ENCODE results near the gene IL4R. TPM values are rescaled to one million over a fixed set of nuclear protein-coding genes. Genes with fewer than 3 reads are reported as not detected.

The IL4R gene
- total RNA-seq, 1 experiment from 2014 or later, result 25.1 TPM

DNA sequence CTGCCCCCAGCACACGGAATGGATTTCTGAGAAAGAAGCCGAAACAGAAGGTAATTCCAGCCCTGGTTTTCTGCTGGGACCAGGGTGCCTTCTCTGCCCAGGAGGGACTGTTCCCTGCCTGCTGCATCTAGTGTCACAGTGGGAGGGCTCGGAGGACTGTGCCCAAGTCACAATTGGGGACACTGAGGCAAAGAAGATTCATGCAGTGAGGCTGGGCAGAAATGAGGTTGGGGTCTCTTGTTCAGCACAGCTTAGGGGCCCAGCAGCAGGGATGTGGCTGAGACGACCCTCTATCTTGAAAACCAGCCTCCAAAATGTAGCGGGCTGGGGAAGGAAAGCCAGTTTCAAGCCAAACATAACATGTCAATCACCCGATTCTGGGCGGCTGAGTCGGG is 88.8 kb downstream of the IL4R start:
- TF ChIP-seq, protein P1, sequence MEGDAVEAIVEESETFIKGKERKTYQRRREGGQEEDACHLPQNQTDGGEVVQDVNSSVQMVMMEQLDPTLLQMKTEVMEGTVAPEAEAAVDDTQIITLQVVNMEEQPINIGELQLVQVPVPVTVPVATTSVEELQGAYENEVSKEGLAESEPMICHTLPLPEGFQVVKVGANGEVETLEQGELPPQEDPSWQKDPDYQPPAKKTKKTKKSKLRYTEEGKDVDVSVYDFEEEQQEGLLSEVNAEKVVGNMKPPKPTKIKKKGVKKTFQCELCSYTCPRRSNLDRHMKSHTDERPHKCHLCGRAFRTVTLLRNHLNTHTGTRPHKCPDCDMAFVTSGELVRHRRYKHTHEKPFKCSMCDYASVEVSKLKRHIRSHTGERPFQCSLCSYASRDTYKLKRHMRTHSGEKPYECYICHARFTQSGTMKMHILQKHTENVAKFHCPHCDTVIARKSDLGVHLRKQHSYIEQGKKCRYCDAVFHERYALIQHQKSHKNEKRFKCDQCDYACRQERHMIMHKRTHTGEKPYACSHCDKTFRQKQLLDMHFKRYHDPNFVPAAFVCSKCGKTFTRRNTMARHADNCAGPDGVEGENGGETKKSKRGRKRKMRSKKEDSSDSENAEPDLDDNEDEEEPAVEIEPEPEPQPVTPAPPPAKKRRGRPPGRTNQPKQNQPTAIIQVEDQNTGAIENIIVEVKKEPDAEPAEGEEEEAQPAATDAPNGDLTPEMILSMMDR (conservative IDR thresholded peaks at IDR 0.05; ENCODE audit: low read depth, low read length), result no peak
- ChIA-PET POLR2A (ENCODE audit: unreplicated experiment) (no interaction called here), CTCF (no interaction called here)
- Histone ChIP-seq H3K4me1 (ENCODE audit: insufficient read depth, low read length) (no peaks in the 10 kb centered on the region; the same call in 1 of the 2 replicates), H3K9me2 (replicated peaks; ENCODE audit: low read length) (no peaks in the 10 kb centered on the region), H3K4me2 (ENCODE audit: low read length) (no peak overlapping the region), H3K79me2 (ENCODE audit: low read length) (no peaks in the 10 kb centered on the region), H3K9ac (ENCODE audit: low read length) (no peak overlapping the region), H4K20me1 (ENCODE audit: low read length) (no peaks in the 10 kb centered on the region), H3K27ac (ENCODE audit: low read length) (no peak overlapping the region), H3K9me3 (ENCODE audit: low read length) (no peaks in the 10 kb centered on the region), H3K36me3 (ENCODE audit: low read depth, low read length) (no peaks in the 10 kb centered on the region), H3F3A (ENCODE audit: low read length, unreplicated experiment) (no peaks in the 10 kb centered on the region), H2AFZ (ENCODE audit: low read length) (no peak overlapping the region), H3K27me3 (ENCODE audit: low read length) (no peaks in the 10 kb centered on the region), H3K4me3 (ENCODE audit: low read length) (no peak overlapping the region)
- DNase-seq (no peak), ATAC-seq (no peak)
- no TSS peak for BruUV-seq (replicated peaks)
- intact Hi-C loops (cut with micrococcal nuclease), result no loop called here

DNA sequence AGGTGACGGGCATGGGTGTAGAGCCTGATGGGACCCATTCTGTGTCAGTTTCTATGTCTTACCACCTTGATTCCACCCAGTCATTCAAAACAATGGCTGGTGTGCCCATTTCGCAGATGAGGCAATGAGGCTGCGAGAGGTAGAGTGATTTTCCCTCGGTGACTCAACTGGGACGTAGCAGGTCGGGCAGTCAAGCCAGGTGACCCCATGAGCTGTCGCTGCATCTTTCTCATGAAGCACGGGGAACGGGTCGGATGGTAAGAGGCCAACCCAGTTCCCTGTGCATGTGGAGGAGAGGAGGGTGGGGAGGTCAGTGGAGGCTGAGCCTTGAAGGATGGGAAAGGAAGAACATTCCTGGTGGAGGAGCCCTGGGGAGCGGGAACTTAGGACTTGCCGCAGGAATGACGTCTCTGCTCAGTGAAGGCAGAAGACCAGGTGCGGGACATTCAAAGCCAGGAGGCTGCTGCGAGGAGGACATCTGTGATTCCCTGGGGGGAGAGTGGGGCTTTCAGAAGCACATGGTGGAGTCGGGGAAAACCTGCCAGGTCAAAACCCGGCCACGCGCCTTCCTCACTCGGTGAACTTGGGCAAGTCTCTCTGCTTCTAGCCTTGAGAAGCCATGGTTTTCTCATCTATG is 89.3 kb downstream of the IL4R start:
- no peak overlapping the region for H3K4me3 ChIP-seq (ENCODE audit: low read length)
- TF ChIP-seq EZH2phosphoT487 (IDR thresholded peaks at IDR 0.05; ENCODE audit: borderline replicate concordance, low read length), result no peak
- no peak for TF ChIP-seq EZH2 (IDR thresholded peaks at IDR 0.05; ENCODE audit: low read length, unreplicated experiment)
- TF ChIP-seq, protein P1 (conservative IDR thresholded peaks at IDR 0.05; ENCODE audit: low read depth, low read length), result no peak
- H3K9ac ChIP-seq (ENCODE audit: low read length), result no peak overlapping the region
- H4K20me1 ChIP-seq (ENCODE audit: low read length), result no peaks in the 10 kb centered on the region
- CTCF ChIA-PET, result no interaction called here
- no TSS peak for BruUV-seq (replicated peaks)
- H3K36me3 ChIP-seq (ENCODE audit: low read depth, low read length), result no peaks in the 10 kb centered on the region
- no peaks in the 10 kb centered on the region; the same call in 1 of the 2 replicates for H3K4me1 ChIP-seq (ENCODE audit: insufficient read depth, low read length)
- POLR2A ChIA-PET (ENCODE audit: unreplicated experiment), result no interaction called here
- no peak overlapping the region for H3K27ac ChIP-seq (ENCODE audit: low read length)
- no peaks in the 10 kb centered on the region for H3F3A ChIP-seq (ENCODE audit: low read length, unreplicated experiment)
- ATAC-seq (no peak), DNase-seq (no peak)
- no peaks in the 10 kb centered on the region for H3K9me2 ChIP-seq (replicated peaks; ENCODE audit: low read length)
- H3K4me2 ChIP-seq (ENCODE audit: low read length), result no peak overlapping the region
- H3K9me3 ChIP-seq (ENCODE audit: low read length), result no peaks in the 10 kb centered on the region
- H3K27me3 ChIP-seq (ENCODE audit: low read length), result no peaks in the 10 kb centered on the region
- H3K79me2 ChIP-seq (ENCODE audit: low read length), result no peaks in the 10 kb centered on the region
- intact Hi-C loops (cut with micrococcal nuclease), result no loop called here
- no peak overlapping the region for H2AFZ ChIP-seq (ENCODE audit: low read length)

DNA sequence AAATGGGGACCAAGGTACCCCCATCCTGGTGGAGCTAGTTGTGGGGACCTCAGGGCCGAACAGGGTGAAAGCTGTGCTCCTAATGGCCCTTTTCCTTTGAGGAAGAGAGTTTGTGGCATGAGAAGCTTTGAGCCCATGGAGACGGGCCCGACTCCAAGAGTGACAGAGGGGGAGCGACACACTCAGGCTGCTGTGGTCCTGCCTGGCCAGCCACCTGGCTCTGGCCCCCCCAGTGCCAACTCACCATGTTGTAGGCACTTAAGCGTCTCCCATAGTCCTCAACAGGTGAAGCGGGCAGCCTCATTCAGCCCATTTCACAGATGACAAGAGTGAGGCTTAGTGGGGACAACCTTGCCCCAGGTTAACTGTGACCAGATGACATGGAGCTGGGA is 89.8 kb downstream of the IL4R start:
- DNase-seq (no peak), ATAC-seq (no peak)
- Histone ChIP-seq H3K4me3 (ENCODE audit: low read length) (no peak overlapping the region), H3K4me2 (ENCODE audit: low read length) (no peak overlapping the region), H3F3A (ENCODE audit: low read length, unreplicated experiment) (no peaks in the 10 kb centered on the region), H3K27me3 (ENCODE audit: low read length) (no peaks in the 10 kb centered on the region), H3K9me2 (replicated peaks; ENCODE audit: low read length) (no peaks in the 10 kb centered on the region), H3K4me1 (ENCODE audit: insufficient read depth, low read length) (no peaks in the 10 kb centered on the region; the same call in 1 of the 2 replicates), H3K9me3 (ENCODE audit: low read length) (no peaks in the 10 kb centered on the region), H4K20me1 (ENCODE audit: low read length) (no peaks in the 10 kb centered on the region), H3K9ac (ENCODE audit: low read length) (no peak overlapping the region), H2AFZ (ENCODE audit: low read length) (no peak overlapping the region), H3K36me3 (ENCODE audit: low read depth, low read length) (no peaks in the 10 kb centered on the region), H3K27ac (ENCODE audit: low read length) (no peak overlapping the region), H3K79me2 (ENCODE audit: low read length) (no peaks in the 10 kb centered on the region)
- intact Hi-C loops (cut with micrococcal nuclease), result no loop called here
- no TSS peak for BruUV-seq (replicated peaks)
- CTCF ChIA-PET, result no interaction called here
- POLR2A ChIA-PET (ENCODE audit: unreplicated experiment), result no interaction called here
- no peak for TF ChIP-seq EZH2 (IDR thresholded peaks at IDR 0.05; ENCODE audit: low read length, unreplicated experiment)

All from PC-3 (cell line).